Transverse colon (tissue), 4 donors: Measurements from ENCODE around the gene TLE7. TPM values are rescaled to one million over a fixed set of nuclear protein-coding genes. Genes with fewer than 3 reads are reported as not detected.

Source experiments
- DNase-seq: peaks from one replicate; pipeline ENCODE4 v3.0.0-alpha.2; 2019
- H3K27ac ChIP-seq, 4 donors: fragments of 200-600 bp; sonication (generic); 2 replicates each; pipeline ENCODE4 v1.5.1; 2016 to 2018; ENCODE audit warnings: inconsistent platforms in 4 of 4
- H3K27me3 ChIP-seq: fragments of 200-600 bp; sonication (generic); 2 replicates; pipeline ENCODE4 v1.5.1; 2017; ENCODE audit warnings: inconsistent platforms
- H3K36me3 ChIP-seq, 4 donors: fragments of 200-600 bp; sonication (generic); 2 replicates each; pipeline ENCODE4 v1.5.1; 2017 to 2019; ENCODE audit warnings: inconsistent platforms in 4 of 4
- H3K4me1 ChIP-seq, 4 donors: fragments of 200-600 bp; sonication (generic); 2 replicates each; pipeline ENCODE4 v1.5.1; 2017 to 2020; ENCODE audit warnings: inconsistent platforms in 4 of 4
- H3K4me3 ChIP-seq, 4 donors: fragments of 200-600 bp; sonication (generic); 1 replicate in 1 of 4; 2 replicates in 3 of 4; pipeline versions ENCODE4 v1.5.1 to v1.6.1; 2017 to 2019; ENCODE audit warnings: inconsistent platforms in 4 of 4
- H3K9me3 ChIP-seq, 2 donors: fragments of 200-600 bp; sonication (generic); 2 replicates each; pipeline ENCODE4 v1.5.1; 2017 to 2019; ENCODE audit warnings: inconsistent platforms in 2 of 2
- EP300 ChIP-seq: sonication (generic); formaldehyde crosslinking; IDR thresholded peaks from one replicate; pipeline ENCODE4 v1.6.1; 2017; ENCODE audit warnings: antibody characterized with exemption, low read depth
- POLR2A ChIP-seq: fragments of 450-650 bp; IDR thresholded peaks from one replicate; pipeline ENCODE4 v1.6.1; 2016; ENCODE audit warnings: antibody characterized with exemption, mild to moderate bottlenecking, moderate library complexity
- POLR2AphosphoS5 ChIP-seq, 3 donors: sonication (generic); formaldehyde crosslinking; IDR thresholded peaks; one replicate each; pipeline ENCODE4 v1.6.1; 2016; ENCODE audit warnings: antibody characterized with exemption in 3 of 3
- WGBS, 2 donors: methylation state at CpG; one replicate each; pipeline ENCODE4 v1.1.5; 2018; ENCODE audit warnings: low coverage in 1 of 2; 5-methylcytosine and 5-hydroxymethylcytosine counted together
- in situ Hi-C, 4 donors: fragments of 200-750 bp; cut with MboI; loops; one replicate each; pipeline versions ENCODE4 v1.15.0 to v1.15.1; 2017; ENCODE audit warnings: low sequenced_read_pairs in 3 of 4, low pct_ligation_motif_present in 1 of 4, low pct_unique_long_range_greater_than_20kb in 1 of 4
- intact Hi-C: fragments of 100-400 bp; cut with DNase I; formaldehyde crosslinking; loops from one replicate; pipeline ENCODE4 v1.15.1; 2023; ENCODE audit warnings: low total_unique reads
- total RNA-seq, 4 donors: library from RNA; depleted of rRNA; stranded (reverse); fragments of >200 nt; gene quantifications; one replicate each; pipeline ENCODE4 v1.1.0, GENCODE V29; 2016
- TF ChIP-seq, protein P1 (sequence below), 5 experiments: fragments of 200-600 bp in 3 of 5; fragments of 450-650 bp in 2 of 5; sonication (generic) in 3 of 5; IDR thresholded peaks; 1 replicate in 2 of 5; 2 replicates in 3 of 5; pipeline ENCODE4 v1.5.1; 2016 to 2017; ENCODE audit warnings: antibody characterized with exemption in 5 of 5, inconsistent platforms in 3 of 5, mild to moderate bottlenecking in 2 of 5, moderate library complexity in 1 of 5

The TLE7 gene
- total RNA-seq, 4 donors from 2014 or later, result not detected

DNA sequence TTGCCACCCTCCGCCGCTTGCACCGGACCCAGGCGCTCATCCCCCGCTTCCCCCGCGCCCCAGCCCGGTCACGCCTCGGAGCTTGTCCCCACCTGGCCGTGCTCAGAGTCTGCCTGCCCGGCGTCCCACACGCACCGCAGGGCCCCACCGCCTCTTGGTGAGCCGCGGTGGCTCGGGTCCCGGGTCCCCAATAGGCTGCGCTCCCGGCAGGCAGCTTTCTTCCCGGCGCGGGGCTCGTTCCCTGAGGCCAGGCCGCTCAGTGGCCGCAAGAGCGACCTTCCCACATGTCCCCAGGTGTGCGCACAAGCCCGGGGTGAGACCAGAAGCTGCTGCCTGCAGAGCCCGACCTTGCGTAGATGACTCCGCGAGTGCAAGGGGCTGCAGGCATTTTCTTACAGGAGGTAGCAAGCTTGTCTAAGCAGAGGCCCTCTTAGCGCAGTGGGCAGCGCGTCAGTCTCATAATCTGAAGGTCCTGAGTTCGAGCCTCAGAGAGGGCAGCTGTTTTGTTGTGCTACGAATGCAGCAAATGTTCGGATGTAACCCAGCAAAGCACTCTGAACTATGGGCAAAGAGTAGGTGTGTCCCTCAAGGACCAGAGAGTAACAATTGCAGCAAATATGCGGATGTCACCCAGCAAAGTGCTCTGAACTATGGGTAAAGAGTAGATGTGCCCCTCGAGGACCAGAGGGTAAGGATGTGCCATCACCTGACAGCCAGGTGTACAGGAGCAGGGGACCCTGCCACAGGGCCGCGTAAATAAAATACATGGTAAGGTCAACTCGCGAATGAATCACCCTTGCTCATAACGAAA is 15.6 kb downstream of the TLE7 start:
- H3K27ac ChIP-seq, result no peak overlapping the region
- 16% methylated on average over 38 of the region's 48 CpGs; no CpG with 5 or more reads in 1 of the 2 donors for WGBS, 2 donors
- peaks cover 0 to 6% (median 0%) of the 10 kb centered on the region in 4 donors for H3K4me1 ChIP-seq
- in situ Hi-C loops (no loop called here), intact Hi-C loops (no loop called here)
- no peaks in the 10 kb centered on the region for H3K36me3 ChIP-seq
- no peak for TF ChIP-seq POLR2AphosphoS5 (IDR thresholded peaks at IDR 0.05)
- TF ChIP-seq POLR2A, result no peak
- TF ChIP-seq, protein P1, sequence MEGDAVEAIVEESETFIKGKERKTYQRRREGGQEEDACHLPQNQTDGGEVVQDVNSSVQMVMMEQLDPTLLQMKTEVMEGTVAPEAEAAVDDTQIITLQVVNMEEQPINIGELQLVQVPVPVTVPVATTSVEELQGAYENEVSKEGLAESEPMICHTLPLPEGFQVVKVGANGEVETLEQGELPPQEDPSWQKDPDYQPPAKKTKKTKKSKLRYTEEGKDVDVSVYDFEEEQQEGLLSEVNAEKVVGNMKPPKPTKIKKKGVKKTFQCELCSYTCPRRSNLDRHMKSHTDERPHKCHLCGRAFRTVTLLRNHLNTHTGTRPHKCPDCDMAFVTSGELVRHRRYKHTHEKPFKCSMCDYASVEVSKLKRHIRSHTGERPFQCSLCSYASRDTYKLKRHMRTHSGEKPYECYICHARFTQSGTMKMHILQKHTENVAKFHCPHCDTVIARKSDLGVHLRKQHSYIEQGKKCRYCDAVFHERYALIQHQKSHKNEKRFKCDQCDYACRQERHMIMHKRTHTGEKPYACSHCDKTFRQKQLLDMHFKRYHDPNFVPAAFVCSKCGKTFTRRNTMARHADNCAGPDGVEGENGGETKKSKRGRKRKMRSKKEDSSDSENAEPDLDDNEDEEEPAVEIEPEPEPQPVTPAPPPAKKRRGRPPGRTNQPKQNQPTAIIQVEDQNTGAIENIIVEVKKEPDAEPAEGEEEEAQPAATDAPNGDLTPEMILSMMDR (IDR thresholded peaks at IDR 0.05), result no peak
- no peak for TF ChIP-seq EP300
- H3K27me3 ChIP-seq, result peaks cover 48% of the 10 kb centered on the region
- no peaks in the 10 kb centered on the region for H3K9me3 ChIP-seq
- peak overlapping the region in 1 of 4 donors; percentile 24 for H3K4me3 ChIP-seq
- DNase-seq, result peak; percentile 23

DNA sequence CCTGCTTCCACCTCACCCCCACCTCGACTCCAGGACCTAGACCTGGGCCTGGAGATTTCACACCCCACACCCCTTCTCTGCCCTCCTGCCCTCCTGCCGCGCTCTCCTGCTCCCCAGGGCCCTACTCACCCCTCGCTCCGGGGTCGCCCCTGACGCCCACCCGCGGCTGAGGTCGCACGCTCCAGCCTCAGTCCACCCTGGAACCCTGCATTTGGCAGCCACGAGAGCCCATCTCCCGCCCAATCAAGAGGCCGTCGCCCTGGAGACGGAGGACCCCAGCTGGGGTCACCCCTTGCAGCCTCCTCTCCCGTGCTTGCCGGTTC is 16.1 kb downstream of the TLE7 start:
- Histone ChIP-seq H3K27me3 (peaks cover 48% of the 10 kb centered on the region), H3K27ac (no peak overlapping the region), H3K9me3 (no peaks in the 10 kb centered on the region), H3K4me1 (peaks cover 0 to 6% (median 0%) of the 10 kb centered on the region in 4 donors), H3K4me3 (peak overlapping the region in 1 of 4 donors; percentile 24), H3K36me3 (no peaks in the 10 kb centered on the region)
- WGBS, 2 donors, result 0 to 37% methylated on average over 1 to 18 of the region's 18 CpGs
- in situ Hi-C loops (no loop called here), intact Hi-C loops (no loop called here)
- TF ChIP-seq, protein P1 (IDR thresholded peaks at IDR 0.05), result no peak
- TF ChIP-seq POLR2A, result no peak
- DNase-seq, result no peak

DNA sequence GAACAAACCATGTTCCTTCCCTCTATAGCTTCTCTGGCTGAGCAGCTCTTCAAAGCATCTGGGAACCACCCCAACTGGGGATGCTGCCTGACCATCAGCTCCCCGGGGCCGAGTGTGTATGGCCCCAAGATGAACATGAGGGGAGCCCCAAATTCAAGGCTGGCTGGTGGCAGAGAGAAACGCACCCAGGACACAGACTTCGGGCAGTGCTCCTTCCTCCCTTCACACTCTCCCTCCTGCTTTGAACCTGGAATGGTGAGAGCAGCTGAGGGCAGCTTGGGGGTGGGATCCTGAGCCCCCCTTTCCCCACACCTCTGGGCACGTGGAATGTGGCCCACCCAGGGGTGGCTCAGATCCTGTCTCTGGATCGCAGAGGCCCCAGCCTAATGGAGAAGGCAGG is 17.2 kb downstream of the TLE7 start:
- in situ Hi-C loops, result loop anchor here in 2 of 4 donors (5.0 to 25.0 kb wide), 2 partner anchors 78 to 188 kb away; no protein-coding TSS in a partner anchor
- WGBS, 2 donors, result 54% methylated on average over 6 of the region's 6 CpGs; no CpG with 5 or more reads in 1 of the 2 donors
- no peaks in the 10 kb centered on the region for H3K9me3 ChIP-seq
- DNase-seq, result no peak
- no peaks in the 10 kb centered on the region for H3K36me3 ChIP-seq
- H3K4me1 ChIP-seq, result peaks cover 0 to 6% (median 0%) of the 10 kb centered on the region in 4 donors
- intact Hi-C loops, result no loop called here
- H3K27me3 ChIP-seq, result peaks cover 43% of the 10 kb centered on the region
- H3K27ac ChIP-seq, result no peak overlapping the region
- TF ChIP-seq, protein P1 (IDR thresholded peaks at IDR 0.05), result no peak
- no peak for TF ChIP-seq POLR2AphosphoS5 (IDR thresholded peaks at IDR 0.05)
- no peak overlapping the region for H3K4me3 ChIP-seq

DNA sequence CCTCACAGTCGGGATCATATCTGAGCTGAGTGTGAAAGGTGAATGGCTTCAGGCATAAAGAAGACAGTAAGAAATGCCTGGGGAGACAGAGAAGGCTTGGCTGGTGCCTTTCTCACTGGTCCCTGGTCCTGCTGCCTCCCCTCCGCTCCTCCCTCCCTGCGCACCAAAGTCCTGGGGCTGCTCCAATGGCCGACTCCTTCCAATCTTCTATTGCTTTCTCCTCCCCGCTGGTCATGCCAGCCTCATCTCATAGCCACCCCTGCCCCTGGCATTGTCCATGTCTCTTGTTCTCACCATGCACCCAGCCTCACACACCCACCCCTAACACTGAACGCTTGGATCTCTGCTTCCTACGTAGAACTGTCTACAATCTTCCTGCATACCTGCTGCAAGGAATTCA is 18.0 kb downstream of the TLE7 start:
- H3K36me3 ChIP-seq, result no peaks in the 10 kb centered on the region
- peaks cover 37% of the 10 kb centered on the region for H3K27me3 ChIP-seq
- no peak for TF ChIP-seq EP300
- TF ChIP-seq, protein P1 (IDR thresholded peaks at IDR 0.05), result no peak
- TF ChIP-seq POLR2A, result no peak
- TF ChIP-seq POLR2AphosphoS5 (IDR thresholded peaks at IDR 0.05), result no peak
- H3K27ac ChIP-seq, result no peak overlapping the region
- no peak for DNase-seq
- H3K9me3 ChIP-seq, result no peaks in the 10 kb centered on the region
- in situ Hi-C loops (loop anchor here in 2 of 4 donors (5.0 to 25.0 kb wide), 2 partner anchors 78 to 188 kb away; no protein-coding TSS in a partner anchor), intact Hi-C loops (no loop called here)
- 67 to 86% methylated on average over 4 to 7 of the region's 7 CpGs for WGBS, 2 donors
- H3K4me3 ChIP-seq, result no peak overlapping the region
- peaks cover 0 to 6% (median 0%) of the 10 kb centered on the region in 4 donors for H3K4me1 ChIP-seq
